K562 (cell line): Measurements from ENCODE around the gene CHMP1A. TPM values are rescaled to one million over a fixed set of nuclear protein-coding genes. Genes with fewer than 3 reads are reported as not detected.
A peak's percentile ranks its signal among the peaks of the same experiment; 100 is the strongest.

Experiments
- ATAC-seq: fragments of 200-7000 bp; cut with Tn5 transposase; 3 replicates; pipeline ENCODE4 v1.9.1; 2020; ENCODE audit warnings: moderate library complexity
- BruUV-seq: library from RNA; stranded (reverse); fragments of 400-500 nt; replicated peaks from 2 replicates; lab custom pipeline; 2021; lab: Mats Ljungman, UMichigan
- CTCF ChIA-PET: fragments of 300-600 bp; formaldehyde crosslinking; extraction: SDS; loops from one replicate; lab custom pipeline; 2021; ENCODE audit warnings: low intra/inter-chr PET ratio; lab: Yijun Ruan, JAX
- POLR2A ChIA-PET: fragments of 300-600, 350-650 bp; sonication (Branson Sonifier 250); formaldehyde crosslinking; extraction: SDS; loops from one replicate; lab custom pipeline; 2021; ENCODE audit warnings: antibody characterized with exemption, inconsistent platforms; lab: Yijun Ruan, JAX
- DNase-seq, 4 experiments: peaks; one replicate each; pipeline versions ENCODE4 v3.0.0 to v3.0.0-alpha.2; 2011 to 2018; ENCODE audit warnings: low spot score in 3 of 4, mixed read lengths in 3 of 4; ENCODE audit errors: extremely low read depth in 1 of 4
- FAIRE-seq: peaks from 2 replicates; lab custom pipeline; 2011; peaks lifted over from hg19 to GRCh38; lab: Jason Lieb, UNC
- H2AFZ ChIP-seq: 2 replicates; pipeline ENCODE4 v1.6.0; 2011; ENCODE audit warnings: low read depth, low read length, control low read depth, inconsistent platforms
- H3K27ac ChIP-seq: fragments of 200-600 bp; 3 replicates; pipeline ENCODE4 v1.8.0; 2011; ENCODE audit warnings: low read depth, mild to moderate bottlenecking, control low read depth, inconsistent platforms, low read length, moderate library complexity, mixed read lengths; ENCODE audit errors: extremely low read depth
- H3K27me3 ChIP-seq, 2 experiments: fragments of 300-600 bp in 1 of 2; 2 replicates in 1 of 2; 3 replicates in 1 of 2; pipeline versions ENCODE4 v1.6.0 to v1.8.0; 2011; ENCODE audit warnings: inconsistent platforms in 2 of 2, low read length in 2 of 2, mild to moderate bottlenecking in 1 of 2, mixed read lengths in 1 of 2, moderate library complexity in 1 of 2; ENCODE audit not compliant: control insufficient read depth in 2 of 2, insufficient read depth in 2 of 2
- H3K36me3 ChIP-seq: fragments of 300-600 bp; 3 replicates; pipeline ENCODE4 v1.8.0; 2011; ENCODE audit warnings: mild to moderate bottlenecking, low read length, inconsistent platforms; ENCODE audit not compliant: control insufficient read depth, insufficient read depth
- H3K4me1 ChIP-seq, 2 experiments: fragments of 200-600 bp in 1 of 2; replicated peaks in 1 of 2; 2 replicates in 1 of 2; 3 replicates in 1 of 2; pipeline versions ENCODE4 v1.5.1 to v1.8.0; 2011; ENCODE audit warnings: inconsistent platforms in 2 of 2, low read length in 2 of 2, mild to moderate bottlenecking in 1 of 2, mixed read lengths in 1 of 2, moderate library complexity in 1 of 2; ENCODE audit not compliant: control insufficient read depth in 2 of 2, insufficient read depth in 2 of 2
- H3K4me2 ChIP-seq: 2 replicates; pipeline ENCODE4 v1.6.1; 2011; ENCODE audit warnings: low read length, control low read depth, inconsistent platforms, mixed read lengths; ENCODE audit not compliant: insufficient read depth
- H3K4me3 ChIP-seq: fragments of 200-600 bp; sonication (generic), shearing (Covaris generic); 2 replicates; pipeline ENCODE4 v1.5.1; 2016; ENCODE audit warnings: control low read depth, inconsistent platforms
- H3K79me2 ChIP-seq: fragments of 200-600 bp; 3 replicates; pipeline ENCODE4 v1.8.0; 2011; ENCODE audit warnings: low read length, inconsistent platforms; ENCODE audit not compliant: control insufficient read depth, insufficient read depth
- H3K9ac ChIP-seq, 2 experiments: 2 replicates each; pipeline versions ENCODE4 v1.6.0 to v1.6.1; 2011; ENCODE audit warnings: low read depth in 2 of 2, low read length in 2 of 2, control low read depth in 1 of 2, inconsistent platforms in 1 of 2, mild to moderate bottlenecking in 1 of 2, mixed read lengths in 1 of 2; ENCODE audit not compliant: insufficient read depth in 1 of 2
- H3K9me1 ChIP-seq: one replicate; pipeline ENCODE4 v1.6.0; 2011; ENCODE audit warnings: inconsistent platforms, mild to moderate bottlenecking, low read length, moderate library complexity; ENCODE audit not compliant: control insufficient read depth, insufficient read depth
- H3K9me3 ChIP-seq: replicated peaks from 2 replicates; pipeline ENCODE4 v1.5.1; 2011; ENCODE audit warnings: low read depth, low read length, inconsistent platforms; ENCODE audit not compliant: control insufficient read depth, insufficient read depth
- H4K20me1 ChIP-seq: replicated peaks from 2 replicates; pipeline ENCODE4 v1.6.1; 2011; ENCODE audit warnings: low read length, inconsistent platforms, mixed read lengths; ENCODE audit not compliant: control insufficient read depth, insufficient read depth
- ZBED1 ChIP-seq: IDR thresholded peaks from 2 replicates; pipeline ENCODE4 v1.6.1; 2014
- ZBTB33 ChIP-seq: sonication (generic); formaldehyde crosslinking; IDR thresholded peaks from 2 replicates; pipeline ENCODE4 v1.8.1; 2023; ENCODE audit warnings: mild to moderate bottlenecking, missing genetic modification reagents
- ZNF699 ChIP-seq: fragments of 250-450 bp; sonication (Bioruptor Pico); IDR thresholded peaks from 2 replicates; pipeline ENCODE4 v1.8.0; 2021; ENCODE audit warnings: mild to moderate bottlenecking, moderate library complexity; ENCODE audit not compliant: insufficient replicate concordance
- WGBS: fragments of 100-300 bp; shearing (Covaris generic); methylation state at CpG from one replicate; pipeline ENCODE4 v1.1.6; 2016; ENCODE audit warnings: low coverage, mixed read lengths; ENCODE audit not compliant: insufficient coverage; ENCODE audit errors: missing lambda C conversion rate; 5-methylcytosine and 5-hydroxymethylcytosine counted together
- in situ Hi-C: fragments of 300-500 bp; cut with MboI; formaldehyde crosslinking; loops from 4 replicates; pipeline ENCODE4 v1.15.0; 2018; ENCODE audit warnings: inconsistent platforms, mixed read lengths
- intact Hi-C: fragments of 100-400 bp; cut with micrococcal nuclease; formaldehyde crosslinking; loops from 2 replicates; pipeline ENCODE4 v1.14.2; 2022
- polyA plus RNA-seq, 8 experiments: library from polyadenylated mRNA; depleted of rRNA in 4 of 8; stranded (reverse) in 5 of 8; unstranded in 3 of 8; fragments of >200 nt; fragmentation: Nextera tagmentation in 2 of 8; fragmentation: Illumina TruSeq in 1 of 8; extraction: Ambion mirVana in 2 of 8; extraction: Trizol in 1 of 8; gene quantifications; 2 replicates each; pipeline versions ENCODE4 v1.2.1 to v1.2.3, GENCODE V29; 2011 to 2014; ENCODE audit warnings: inconsistent platforms in 1 of 8, missing spikeins in 1 of 8
- total RNA-seq, 7 experiments: library from RNA; depleted of rRNA in 6 of 7; stranded (reverse); fragments of >200 nt in 6 of 7; fragmentation: Illumina TruSeq in 2 of 7; extraction: Trizol in 2 of 7; gene quantifications; 2 replicates each; pipeline versions ENCODE4 v1.2.1 to v1.2.3, GENCODE V29; 2011 to 2021; ENCODE audit warnings: low replicate concordance in 1 of 7

The CHMP1A gene
- total and polyA plus RNA-seq, 9 of the 15 experiments (the other 6 are each of a cell fraction or from before 2014, with no cell fraction given): 0.83 to 79.9 (median 45.2) TPM

- peak overlapping the region; percentile 62; the same call in 1 of the 2 replicates for H2AFZ ChIP-seq
- CTCF ChIA-PET: no interaction called here
- H3K9me1 ChIP-seq: no peaks in the 10 kb centered on the region
- peak overlapping the region in 1 of 2 experiments; percentile 14; a peak in 1 of 4 replicates for H3K9ac ChIP-seq
- WGBS: 74% methylated on average over 32 of the region's 32 CpGs
- in situ Hi-C loops: no loop called here
- peaks cover 19 to 42% of the 10 kb centered on the region in 2 experiments; a peak in 4 of 5 replicates for H3K4me1 ChIP-seq
- DNase-seq (no peak), FAIRE-seq (peak; percentile 44), ATAC-seq (no peak)
- H3K27ac ChIP-seq: no peak overlapping the region
- no peaks in the 10 kb centered on the region for H3K79me2 ChIP-seq
- H3K36me3 ChIP-seq: no peaks in the 10 kb centered on the region
- BruUV-seq: no TSS peak
- intact Hi-C loops: no loop called here
- H3K9me3 ChIP-seq: no peaks in the 10 kb centered on the region
- no peak overlapping the region; the same call in 1 of the 2 replicates for H3K4me2 ChIP-seq
- POLR2A ChIA-PET: interaction anchor here (0.9 kb wide), 1 partner anchor 15 kb away, joined by 3 read pairs; no protein-coding TSS in a partner anchor
- H4K20me1 ChIP-seq: 0 out of 2 replicates have a peak, but pooled peaks cover under 1% of the 10 kb centered on the region
- no peaks in the 10 kb centered on the region for H3K27me3 ChIP-seq
- peak; percentile 97 for TF ChIP-seq ZBTB33 (CRISPR knock-in tag)
- no peak for TF ChIP-seq ZNF699 (CRISPR knock-in tag)
- TF ChIP-seq ZBED1: no peak
- no peak overlapping the region for H3K4me3 ChIP-seq
Observed at GRCh38 chr16:89607937-89608740, 49.4 kb downstream of the CHMP1A start.
